Heart left ventricle (tissue), 16 donors: ENCODE results near the gene BRWD1. TPM values are rescaled to one million over a fixed set of nuclear protein-coding genes. Genes with fewer than 3 reads are reported as not detected.

ENCODE experiments used
- ATAC-seq, 4 donors: fragments of 200-7000 bp; cut with Tn5 transposase; one replicate each; pipeline ENCODE4 v1.9.1; 2020 to 2022; ENCODE audit warnings: moderate library complexity in 4 of 4, mild to moderate bottlenecking in 3 of 4, moderate number of reproducible peaks in 1 of 4
- DNase-seq, 5 donors: peaks; one replicate each; pipeline ENCODE4 v3.0.0-alpha.2; 2020
- H3K27ac ChIP-seq, 12 donors: fragments of 200-600 bp; sonication (generic) in 4 of 12; one replicate each; pipeline versions ENCODE4 v1.5.0 to v1.8.0; 2016 to 2022; ENCODE audit warnings: mild to moderate bottlenecking in 2 of 12
- H3K27me3 ChIP-seq, 9 donors: fragments of 200-600 bp; sonication (generic) in 2 of 9; one replicate each; pipeline versions ENCODE4 v1.5.1 to v1.8.0; 2016 to 2022; ENCODE audit warnings: mild to moderate bottlenecking in 3 of 9
- H3K36me3 ChIP-seq, 9 donors: fragments of 200-600 bp; sonication (generic) in 2 of 9; one replicate each; pipeline versions ENCODE4 v1.5.0 to v1.8.0; 2018 to 2022; ENCODE audit warnings: mild to moderate bottlenecking in 2 of 9
- H3K4me1 ChIP-seq, 12 donors: fragments of 200-600 bp; sonication (generic) in 4 of 12; one replicate each; pipeline versions ENCODE4 v1.5.0 to v1.8.0; 2016 to 2022; ENCODE audit warnings: mild to moderate bottlenecking in 3 of 12
- H3K4me3 ChIP-seq, 12 donors: fragments of 200-600 bp; sonication (generic) in 4 of 12; one replicate each; pipeline versions ENCODE4 v1.5.0 to v1.8.0; 2017 to 2022; ENCODE audit warnings: mild to moderate bottlenecking in 9 of 12, moderate library complexity in 4 of 12
- H3K9me3 ChIP-seq, 12 donors: fragments of 200-600 bp; sonication (generic) in 4 of 12; one replicate each; pipeline versions ENCODE4 v1.5.0 to v1.8.0; 2016 to 2022; ENCODE audit warnings: mild to moderate bottlenecking in 1 of 12
- POLR2A ChIP-seq, 2 donors: fragments of 450-650 bp; IDR thresholded peaks; one replicate each; pipeline ENCODE4 v1.6.1; 2017; ENCODE audit warnings: antibody characterized with exemption in 2 of 2, mild to moderate bottlenecking in 2 of 2, moderate library complexity in 2 of 2
- WGBS, 4 donors: extraction: QIAGEN DNeasy Blood & Tissue Kit in 2 of 4; methylation state at CpG; one replicate each; pipeline versions ENCODE4 v1.1.5 to v1.1.7; 2013 to 2018; 5-methylcytosine and 5-hydroxymethylcytosine counted together
- intact Hi-C, 10 donors: fragments of 100-400 bp; cut with DNase I; formaldehyde crosslinking; loops; one replicate each; pipeline versions ENCODE4 v1.11.1 to v1.14.2; 2022
- polyA plus RNA-seq, 2 donors: library from polyadenylated mRNA; stranded (reverse); fragments of 200-250 nt; gene quantifications; one replicate each; pipeline ENCODE4 v1.2.3, GENCODE V29; 2013
- total RNA-seq, 9 donors: library from RNA; depleted of rRNA in 2 of 9; stranded (reverse); fragments of >200 nt in 2 of 9; fragmentation: NEBNext Ultra II Directional in 3 of 9; extraction: Animal tissue kit (Norgen Biotek cat#: 25700) in 3 of 9; gene quantifications; one replicate each; pipeline versions ENCODE4 v1.1.0 to v1.2.4, GENCODE V29; 2016 to 2023
- TF ChIP-seq, protein P1 (sequence below), 12 donors: fragments of 200-600 bp; sonication (generic) in 4 of 12; IDR thresholded peaks; one replicate each; pipeline versions ENCODE4 v1.5.0 to v1.8.0; 2018 to 2022; ENCODE audit warnings: antibody characterized with exemption in 12 of 12, mild to moderate bottlenecking in 5 of 12
- donor health status: ischemic (EF 13 %, LVEDD 7.1; RV severe dilation, severe dysfunction).
- donor health status: healthy with polysubstance abuse.
- donor health status: DM: no; HTN: yes; CAD: no.
- donor health status: DM: no; HTN: no; CAD: no.
- donor health status: ischemic (EF 25% LVEDD 6.9; RV normal size, moderate dysfunction).
- donor health status: ischemic (EF 25% LVEDD 5.7; RV mildly dilated, moderate dysfunction).
- donor health status: healthy.
- donor health status: DM: yes; HTN: yes; CAD: no.
- donor health status: ischemic (EF 35%, LVEDD 5.7; RV mildly dilated, moderate dysfunction).
- donor health status: nonischemic (EF 11% LVEDD 7.7; RV severe dilation, severe dysfunction).
- donor health status: DM: yes; HTN: yes; CAD: no.
- donor health status: PGD.
- donor health status: ischemic (EF 29% LVEDD 5.4; RV normal size, mild dysfunction).
- donor health status: nonischemic (EF 23%, LVEDD 6.1; RV moderate dilation, normal function).

Gene BRWD1
- total and polyA plus RNA-seq, 11 donors, result 9.7 to 44.5 (median 32.0) TPM

DNA sequence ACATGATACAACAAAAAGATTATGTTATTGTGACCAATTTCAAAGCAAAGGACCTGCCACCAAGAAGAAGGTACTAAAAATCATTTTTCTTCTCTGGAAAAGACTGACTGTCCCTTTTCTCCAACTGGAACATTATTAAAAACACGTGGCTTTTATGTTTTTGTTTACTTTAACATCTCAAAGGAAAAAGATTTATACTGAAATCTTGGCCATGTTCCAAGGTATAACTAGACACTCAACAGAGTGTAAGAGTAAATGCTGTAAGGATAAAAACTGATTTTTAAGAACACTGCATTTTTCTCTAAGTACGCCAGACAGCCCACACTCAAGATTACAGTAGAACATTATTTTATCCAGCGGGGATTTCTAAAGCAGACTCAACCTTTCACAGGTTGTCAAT is 62.1 kb downstream of the BRWD1 start:
- TF ChIP-seq, protein P1, sequence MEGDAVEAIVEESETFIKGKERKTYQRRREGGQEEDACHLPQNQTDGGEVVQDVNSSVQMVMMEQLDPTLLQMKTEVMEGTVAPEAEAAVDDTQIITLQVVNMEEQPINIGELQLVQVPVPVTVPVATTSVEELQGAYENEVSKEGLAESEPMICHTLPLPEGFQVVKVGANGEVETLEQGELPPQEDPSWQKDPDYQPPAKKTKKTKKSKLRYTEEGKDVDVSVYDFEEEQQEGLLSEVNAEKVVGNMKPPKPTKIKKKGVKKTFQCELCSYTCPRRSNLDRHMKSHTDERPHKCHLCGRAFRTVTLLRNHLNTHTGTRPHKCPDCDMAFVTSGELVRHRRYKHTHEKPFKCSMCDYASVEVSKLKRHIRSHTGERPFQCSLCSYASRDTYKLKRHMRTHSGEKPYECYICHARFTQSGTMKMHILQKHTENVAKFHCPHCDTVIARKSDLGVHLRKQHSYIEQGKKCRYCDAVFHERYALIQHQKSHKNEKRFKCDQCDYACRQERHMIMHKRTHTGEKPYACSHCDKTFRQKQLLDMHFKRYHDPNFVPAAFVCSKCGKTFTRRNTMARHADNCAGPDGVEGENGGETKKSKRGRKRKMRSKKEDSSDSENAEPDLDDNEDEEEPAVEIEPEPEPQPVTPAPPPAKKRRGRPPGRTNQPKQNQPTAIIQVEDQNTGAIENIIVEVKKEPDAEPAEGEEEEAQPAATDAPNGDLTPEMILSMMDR (IDR thresholded peaks at IDR 0.05), result no peak
- no peak for TF ChIP-seq POLR2A (IDR thresholded peaks at IDR 0.05)
- H3K27me3 ChIP-seq, result no peaks in the 10 kb centered on the region
- no peak overlapping the region for H3K4me3 ChIP-seq
- DNase-seq (no peak), ATAC-seq (no peak)
- H3K4me1 ChIP-seq, result peaks cover 0 to 26% (median 7%) of the 10 kb centered on the region in 12 donors
- H3K36me3 ChIP-seq, result peaks cover 0 to 98% (median 71%) of the 10 kb centered on the region in 9 donors
- intact Hi-C loops, result no loop called here
- H3K27ac ChIP-seq, result no peak overlapping the region
- no peaks in the 10 kb centered on the region for H3K9me3 ChIP-seq
- 68 to 76% (median 72%) methylated on average over 3 of the region's 3 CpGs for WGBS, 4 donors

DNA sequence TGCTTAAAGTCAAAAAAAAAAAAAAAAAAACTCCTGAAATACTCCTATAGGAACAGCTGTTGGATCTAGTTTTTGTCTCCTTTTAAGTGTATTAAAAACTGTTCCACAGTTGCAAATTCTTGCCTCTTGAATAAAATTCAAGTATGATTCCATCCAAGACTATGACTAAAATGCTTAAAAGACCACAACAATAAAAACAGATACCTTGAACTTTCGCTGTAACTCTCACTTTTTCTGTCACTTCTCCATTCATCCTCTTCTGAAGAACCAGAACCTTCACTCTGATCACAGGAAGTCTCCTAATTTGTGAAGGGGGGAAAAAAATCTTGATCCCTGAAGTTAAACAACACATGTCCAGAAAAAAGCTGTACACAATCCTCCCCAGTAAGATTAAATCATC is 75.2 kb downstream of the BRWD1 start:
- TF ChIP-seq, protein P1 (IDR thresholded peaks at IDR 0.05), result no peak
- no peak for TF ChIP-seq POLR2A (IDR thresholded peaks at IDR 0.05)
- ATAC-seq (no peak), DNase-seq (no peak)
- Histone ChIP-seq H3K36me3 (peaks cover 0 to 97% (median 82%) of the 10 kb centered on the region in 9 donors), H3K27me3 (no peaks in the 10 kb centered on the region), H3K9me3 (no peaks in the 10 kb centered on the region), H3K27ac (no peak overlapping the region), H3K4me1 (no peaks in the 10 kb centered on the region), H3K4me3 (no peak overlapping the region)
- intact Hi-C loops, result no loop called here
- 93 to 100% (median 97%) methylated on average over 1 of the region's 1 CpG for WGBS, 4 donors

- no peak for ATAC-seq
- Histone ChIP-seq H3K27me3 (no peaks in the 10 kb centered on the region), H3K36me3 (peaks cover 0 to 100% (median 94%) of the 10 kb centered on the region in 9 donors), H3K4me1 (no peaks in the 10 kb centered on the region), H3K27ac (no peak overlapping the region), H3K9me3 (no peaks in the 10 kb centered on the region), H3K4me3 (no peak overlapping the region)
- WGBS, 4 donors, result 83 to 91% (median 88%) methylated on average over 3 of the region's 3 CpGs
- no peak for DNase-seq
- TF ChIP-seq, protein P1 (IDR thresholded peaks at IDR 0.05), result no peak
- no peak for TF ChIP-seq POLR2A (IDR thresholded peaks at IDR 0.05)
- intact Hi-C loops, result no loop called here
These were observed 80.6 kb downstream of the BRWD1 start for GRCh38 chr21:39232861-39233291.

GRCh38 chr21:39224930-39225329 is 88.5 kb downstream of the BRWD1 start:
- DNase-seq (no peak), ATAC-seq (no peak)
- Histone ChIP-seq H3K27ac (no peak overlapping the region), H3K36me3 (peaks cover 0 to 98% (median 70%) of the 10 kb centered on the region in 9 donors), H3K9me3 (no peaks in the 10 kb centered on the region), H3K27me3 (no peaks in the 10 kb centered on the region), H3K4me3 (no peak overlapping the region), H3K4me1 (peaks cover 0 to 5% (median 0%) of the 10 kb centered on the region in 12 donors)
- intact Hi-C loops, result loop anchor here in 1 of 10 donors (5.0 kb wide), 1 partner anchor 37 kb away; no protein-coding TSS in a partner anchor
- 95 to 100% (median 97%) methylated on average over 3 of the region's 3 CpGs for WGBS, 4 donors
- TF ChIP-seq, protein P1 (IDR thresholded peaks at IDR 0.05), result no peak
- TF ChIP-seq POLR2A (IDR thresholded peaks at IDR 0.05), result no peak
